Activated T-helper 1 cell treated with anti-CD3 and anti-CD28 coated beads, Interleukin-12 subunit alpha, Interleukin-12 subunit beta, Interleukin-2, Interleukin-4 antibody, amounts not matched to agents 30 ng/mL and 10 ng/mL and 1 ng/mL, durations not matched to agents 14 hours and 24 hours and 36 hours (primary cell): ENCODE results near the gene TSPAN9. TPM values are rescaled to one million over a fixed set of nuclear protein-coding genes. Genes with fewer than 3 reads are reported as not detected.

Experiments
- DNase-seq: peaks from one replicate; pipeline ENCODE4 v3.0.0; 2021; ENCODE audit warnings: low spot score
- H3K27ac Mint-ChIP-seq: one replicate; pipeline ENCODE4 v1.8.0; 2021; ENCODE audit warnings: mild to moderate bottlenecking, mixed read lengths
- H3K27me3 Mint-ChIP-seq: one replicate; pipeline ENCODE4 v1.8.0; 2022; ENCODE audit warnings: mild to moderate bottlenecking, moderate library complexity, mixed read lengths; ENCODE audit not compliant: insufficient read depth
- H3K36me3 Mint-ChIP-seq: one replicate; pipeline ENCODE4 v1.8.0; 2021; ENCODE audit warnings: low read depth, mixed read lengths
- H3K4me1 Mint-ChIP-seq: one replicate; pipeline ENCODE4 v1.8.0; 2021; ENCODE audit warnings: low read depth, mixed read lengths
- H3K4me3 Mint-ChIP-seq: one replicate; pipeline ENCODE4 v1.8.0; 2021; ENCODE audit warnings: mild to moderate bottlenecking, moderate library complexity, mixed read lengths
- H3K9me3 Mint-ChIP-seq: one replicate; pipeline ENCODE4 v1.8.0; 2021; ENCODE audit warnings: mixed read lengths
- intact Hi-C: fragments of 100-400 bp; cut with micrococcal nuclease; formaldehyde crosslinking; loops from one replicate; pipeline ENCODE4 v1.15.1; 2024
- total RNA-seq: library from RNA; stranded (reverse); gene quantifications from 2 replicates; pipeline ENCODE4 v1.2.3, GENCODE V29; 2022

TSPAN9 gene
- total RNA-seq, 1 donor from 2014 or later, result 0.44 TPM

DNA sequence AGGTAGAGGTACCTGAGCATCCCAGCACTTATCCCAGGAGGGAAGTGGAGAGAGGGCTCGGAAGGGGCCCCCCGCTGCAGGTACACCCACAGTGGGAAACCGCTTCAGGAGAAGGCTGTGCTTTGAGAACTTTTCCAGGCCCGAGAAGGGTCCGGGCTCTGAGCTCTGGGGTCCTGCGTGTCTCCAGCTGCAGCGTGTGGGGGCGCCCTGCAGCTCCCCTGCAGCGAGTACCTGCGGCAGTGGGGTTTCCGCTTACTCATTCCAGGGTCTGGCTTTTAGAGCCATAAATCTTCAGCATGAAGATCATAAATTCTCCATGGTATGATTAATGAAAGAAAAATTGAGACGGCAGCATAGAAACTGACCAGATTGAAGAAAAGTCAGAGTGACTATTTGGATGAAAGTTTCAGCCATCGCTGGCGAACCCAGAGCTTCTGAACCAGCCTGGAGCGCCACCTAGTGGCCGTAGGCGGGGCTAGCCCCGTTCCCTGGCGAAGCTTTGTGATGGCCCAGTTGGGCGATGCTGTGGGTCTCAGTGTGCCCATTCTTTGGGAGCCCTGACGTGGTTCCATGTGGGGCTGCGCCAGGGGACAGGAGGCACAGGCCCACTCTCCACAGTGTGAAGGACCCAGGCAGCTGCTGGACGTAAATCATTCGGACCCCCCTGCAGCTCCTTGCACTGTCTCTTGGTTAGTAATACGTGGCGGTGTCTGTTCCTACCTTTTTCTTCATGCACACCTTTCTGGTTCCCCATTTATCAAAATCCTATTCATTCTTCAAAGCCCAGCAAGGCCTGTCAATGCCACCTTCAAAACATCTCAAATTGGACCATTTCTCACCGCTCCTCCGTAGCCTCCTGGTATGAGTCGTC is 198.2 kb downstream of the TSPAN9 start:
- Mint-ChIP-seq H3K36me3 (no peaks in the 10 kb centered on the region), H3K4me1 (no peaks in the 10 kb centered on the region), H3K27ac (no peak overlapping the region), H3K4me3 (no peak overlapping the region), H3K27me3 (peaks cover 12% of the 10 kb centered on the region), H3K9me3 (no peaks in the 10 kb centered on the region)
- peak; percentile 51 for DNase-seq
- intact Hi-C loops, result loop anchor here (1.0 kb wide), 1 partner anchor 202 kb away; no protein-coding TSS in a partner anchor

DNA sequence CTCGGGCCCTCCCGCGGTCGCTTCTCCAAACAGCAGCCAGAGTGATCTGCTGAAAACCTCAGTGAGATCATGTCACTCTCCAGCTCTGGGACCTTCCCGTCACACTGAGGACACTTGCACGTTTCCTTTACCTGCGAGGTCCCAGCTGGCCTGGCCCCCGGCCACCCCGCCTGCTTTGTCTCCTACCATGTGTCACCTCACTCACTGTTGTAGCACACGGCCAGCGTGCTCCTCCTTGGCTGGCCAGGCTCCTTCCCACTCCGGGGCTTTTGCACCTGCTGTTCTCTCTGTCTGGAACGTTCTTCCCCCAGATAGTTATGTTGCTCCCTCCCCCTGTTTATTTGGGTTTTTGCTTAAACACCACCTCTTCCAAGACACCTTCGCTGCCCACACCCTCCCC is 199.0 kb downstream of the TSPAN9 start:
- no peaks in the 10 kb centered on the region for H3K4me1 Mint-ChIP-seq
- H3K27ac Mint-ChIP-seq, result no peak overlapping the region
- H3K9me3 Mint-ChIP-seq, result no peaks in the 10 kb centered on the region
- no peaks in the 10 kb centered on the region for H3K36me3 Mint-ChIP-seq
- DNase-seq, result no peak
- no peak overlapping the region for H3K4me3 Mint-ChIP-seq
- peaks cover 12% of the 10 kb centered on the region for H3K27me3 Mint-ChIP-seq
- intact Hi-C loops, result no loop called here

DNA sequence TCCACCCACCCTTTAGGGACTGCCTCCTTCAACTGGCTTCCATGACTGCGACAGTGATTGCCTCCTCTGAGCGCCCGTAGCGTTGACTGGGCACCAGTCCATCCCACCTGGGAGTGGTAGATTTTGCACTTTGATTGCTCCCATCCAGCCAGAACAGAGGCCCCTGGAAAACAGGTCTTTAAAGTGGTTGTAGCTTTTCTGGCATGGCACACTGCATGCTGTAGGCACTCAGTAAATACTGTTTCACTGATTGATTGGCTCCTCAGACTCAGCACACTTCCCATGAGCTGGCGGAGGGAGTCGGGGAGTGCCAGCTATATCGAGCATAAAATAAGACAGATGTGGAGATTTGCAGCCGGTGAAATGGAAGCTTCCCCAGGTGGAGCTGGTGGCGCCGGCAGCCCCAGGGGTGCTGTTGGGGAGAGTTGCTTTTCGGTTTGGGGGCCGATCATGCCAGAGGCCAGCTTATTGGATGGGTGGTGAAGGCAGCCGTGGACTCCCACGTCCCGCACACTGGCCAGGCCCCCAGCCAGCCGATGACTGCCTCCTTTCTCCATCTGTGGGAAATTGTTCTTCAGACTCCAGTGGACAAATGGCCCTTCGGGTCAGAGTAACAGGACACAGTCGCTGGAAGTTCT is 200.2 kb downstream of the TSPAN9 start:
- Mint-ChIP-seq H3K4me1 (no peaks in the 10 kb centered on the region), H3K27me3 (peaks cover 12% of the 10 kb centered on the region), H3K27ac (no peak overlapping the region), H3K9me3 (no peaks in the 10 kb centered on the region), H3K36me3 (no peaks in the 10 kb centered on the region), H3K4me3 (no peak overlapping the region)
- intact Hi-C loops, result no loop called here
- no peak for DNase-seq

DNA sequence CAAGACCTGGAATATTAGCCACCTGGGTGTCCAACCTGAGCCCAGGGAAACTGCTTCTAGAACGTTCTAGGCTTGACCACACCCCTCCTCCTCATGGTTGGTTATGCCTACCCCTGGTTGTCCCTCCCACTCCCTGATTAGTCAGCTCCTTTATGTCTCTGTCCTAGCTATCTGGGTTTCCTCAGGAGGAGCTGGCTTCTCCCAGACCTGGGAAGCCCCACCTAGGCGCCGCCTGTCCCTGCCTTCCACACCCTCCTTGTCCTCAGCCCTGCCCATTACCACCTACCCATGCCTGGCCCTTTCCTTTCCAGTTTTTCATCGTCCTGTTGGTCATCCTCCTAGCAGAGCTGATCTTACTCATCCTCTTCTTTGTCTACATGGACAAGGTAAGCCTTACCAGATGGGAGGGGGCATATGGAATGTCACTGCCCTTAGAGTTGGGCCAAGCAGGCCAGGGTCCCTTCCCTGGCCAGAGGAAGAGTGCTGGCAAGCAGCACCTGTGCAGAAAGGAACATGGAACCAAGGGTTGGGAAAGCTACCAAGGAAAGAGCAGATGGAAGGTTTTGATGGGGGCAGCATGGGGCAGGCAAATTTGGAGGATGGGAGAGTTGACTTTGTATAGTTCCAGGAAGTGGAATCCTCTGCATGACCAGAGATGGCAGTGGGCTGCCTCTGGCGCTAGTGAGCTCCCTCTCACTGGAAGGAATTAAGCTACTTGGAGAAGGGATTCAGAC is 201.7 kb downstream of the TSPAN9 start:
- Mint-ChIP-seq H3K4me3 (no peak overlapping the region), H3K9me3 (no peaks in the 10 kb centered on the region), H3K36me3 (no peaks in the 10 kb centered on the region), H3K4me1 (no peaks in the 10 kb centered on the region), H3K27me3 (peaks cover 12% of the 10 kb centered on the region), H3K27ac (no peak overlapping the region)
- DNase-seq, result no peak
- intact Hi-C loops, result no loop called here

DNA sequence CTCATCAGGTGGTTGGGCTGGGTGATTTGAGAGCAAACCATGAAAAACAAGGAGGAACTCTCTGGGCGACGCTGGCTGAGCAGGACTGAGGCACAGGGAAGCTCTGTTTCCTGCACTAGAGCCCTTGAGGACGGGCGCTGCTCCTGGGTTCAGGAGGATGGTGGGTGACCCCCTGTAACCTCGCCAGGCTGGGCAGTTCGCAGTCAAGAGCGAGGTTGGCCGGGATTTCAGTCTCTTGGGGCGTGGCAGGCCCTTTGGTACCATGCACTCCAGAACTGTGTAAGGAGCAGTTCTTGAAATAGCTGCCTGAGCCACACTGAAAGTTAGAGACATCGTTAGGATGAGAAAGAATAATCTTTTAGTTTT is 202.2 kb downstream of the TSPAN9 start:
- H3K27ac Mint-ChIP-seq, result no peak overlapping the region
- H3K4me3 Mint-ChIP-seq, result no peak overlapping the region
- no peak for DNase-seq
- H3K36me3 Mint-ChIP-seq, result no peaks in the 10 kb centered on the region
- peaks cover 12% of the 10 kb centered on the region for H3K27me3 Mint-ChIP-seq
- no peaks in the 10 kb centered on the region for H3K4me1 Mint-ChIP-seq
- H3K9me3 Mint-ChIP-seq, result no peaks in the 10 kb centered on the region
- intact Hi-C loops, result no loop called here

DNA sequence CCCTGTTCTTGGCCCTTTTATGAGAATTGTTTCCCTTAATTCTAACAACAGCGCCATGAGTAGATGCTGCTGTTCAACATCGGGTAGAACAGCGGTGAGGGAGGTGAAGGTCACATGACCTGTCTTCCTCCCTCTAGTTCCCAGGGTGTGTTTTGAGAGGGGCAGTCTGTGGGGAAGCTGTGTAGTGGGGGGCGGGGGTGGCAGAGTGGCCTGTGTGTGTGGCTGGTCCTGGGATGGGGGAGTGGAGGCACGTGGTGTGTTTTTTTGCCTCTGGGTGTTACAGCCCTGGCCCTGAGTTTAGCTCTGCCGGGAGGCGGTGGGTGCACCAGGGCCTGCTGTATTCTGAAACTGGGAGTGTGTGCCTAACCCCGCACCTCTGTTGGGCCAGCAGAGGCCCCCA is 202.7 kb downstream of the TSPAN9 start:
- Mint-ChIP-seq H3K27me3 (peaks cover 12% of the 10 kb centered on the region), H3K4me1 (no peaks in the 10 kb centered on the region), H3K9me3 (no peaks in the 10 kb centered on the region), H3K27ac (no peak overlapping the region), H3K4me3 (no peak overlapping the region), H3K36me3 (no peaks in the 10 kb centered on the region)
- DNase-seq, result no peak
- intact Hi-C loops, result no loop called here

DNA sequence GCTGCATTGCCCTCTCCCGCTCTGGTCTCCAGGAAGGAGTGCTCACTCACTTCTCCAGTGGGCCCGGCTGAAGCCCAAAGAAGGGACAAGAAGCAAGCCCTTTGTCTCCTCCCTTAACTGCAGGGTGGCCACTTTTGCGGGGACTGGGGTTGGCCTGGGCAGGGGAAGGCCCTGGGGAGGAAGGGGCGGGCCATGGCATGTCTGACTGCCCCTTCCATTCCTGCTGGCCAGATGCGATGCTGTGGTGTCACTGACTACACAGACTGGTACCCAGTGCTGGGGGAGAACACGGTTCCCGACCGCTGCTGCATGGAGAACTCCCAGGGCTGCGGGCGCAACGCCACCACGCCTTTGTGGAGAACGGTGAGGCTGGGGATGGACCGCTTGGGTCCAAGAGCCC is 203.8 kb downstream of the TSPAN9 start:
- Mint-ChIP-seq H3K9me3 (no peaks in the 10 kb centered on the region), H3K4me3 (no peak overlapping the region), H3K27ac (no peak overlapping the region), H3K36me3 (no peaks in the 10 kb centered on the region), H3K27me3 (peaks cover 12% of the 10 kb centered on the region), H3K4me1 (no peaks in the 10 kb centered on the region)
- DNase-seq, result no peak
- intact Hi-C loops, result no loop called here

DNA sequence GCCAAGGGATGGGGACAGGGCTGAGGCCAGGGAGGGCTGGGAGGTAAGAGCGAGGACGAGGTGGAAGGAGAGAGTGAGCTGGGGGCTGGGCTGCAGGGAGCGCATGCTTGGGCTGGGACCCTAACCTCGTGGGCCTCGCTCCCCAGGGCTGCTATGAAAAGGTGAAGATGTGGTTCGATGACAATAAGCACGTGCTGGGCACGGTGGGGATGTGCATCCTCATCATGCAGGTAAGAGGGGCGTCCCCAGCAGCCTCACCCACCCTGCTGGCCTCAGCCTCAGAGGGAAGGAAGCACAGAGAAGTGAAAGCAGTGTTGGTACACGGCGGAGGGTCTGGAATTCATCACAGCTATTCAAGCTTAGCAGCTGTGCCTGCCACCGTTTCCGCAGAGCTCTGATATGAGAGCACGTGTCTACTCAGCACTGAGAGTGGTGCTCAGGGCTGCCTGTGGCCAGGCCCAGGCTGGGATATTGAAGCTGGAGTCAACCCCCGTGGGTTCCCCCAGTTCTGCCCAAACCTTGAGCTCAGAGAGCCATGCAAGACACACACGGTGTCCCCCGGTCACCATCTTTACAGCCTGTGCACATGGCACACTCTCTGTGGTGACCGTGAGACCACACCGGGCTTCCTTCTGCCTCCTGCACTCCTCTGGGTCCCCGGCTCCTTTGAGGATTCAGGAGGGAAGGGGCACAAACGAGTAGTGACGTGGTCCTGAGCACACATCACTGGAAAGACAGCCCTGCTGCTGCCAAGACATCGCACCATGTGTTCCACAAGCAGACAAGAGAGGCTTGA is 204.6 kb downstream of the TSPAN9 start:
- Mint-ChIP-seq H3K4me1 (no peaks in the 10 kb centered on the region), H3K9me3 (no peaks in the 10 kb centered on the region), H3K27ac (no peak overlapping the region), H3K4me3 (no peak overlapping the region), H3K27me3 (peaks cover 6% of the 10 kb centered on the region), H3K36me3 (no peaks in the 10 kb centered on the region)
- intact Hi-C loops, result no loop called here
- no peak for DNase-seq

DNA sequence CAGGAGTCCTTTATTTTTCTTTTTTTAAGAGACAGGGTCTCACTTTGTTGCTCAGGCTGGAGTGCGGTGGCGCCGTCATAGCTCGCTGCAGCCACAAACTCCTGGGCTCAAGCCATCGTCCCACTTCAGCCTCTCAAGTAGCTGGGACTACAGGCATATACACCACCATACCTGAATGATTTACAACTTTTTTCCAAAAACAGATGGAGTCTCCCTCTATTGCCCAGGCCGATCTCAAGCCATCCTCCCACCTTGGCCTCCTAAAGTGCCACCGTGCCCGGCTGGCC is 205.1 kb downstream of the TSPAN9 start:
- Mint-ChIP-seq H3K27ac (no peak overlapping the region), H3K4me1 (no peaks in the 10 kb centered on the region), H3K36me3 (no peaks in the 10 kb centered on the region), H3K27me3 (peaks cover 6% of the 10 kb centered on the region), H3K9me3 (no peaks in the 10 kb centered on the region), H3K4me3 (no peak overlapping the region)
- DNase-seq, result no peak
- intact Hi-C loops, result no loop called here

DNA sequence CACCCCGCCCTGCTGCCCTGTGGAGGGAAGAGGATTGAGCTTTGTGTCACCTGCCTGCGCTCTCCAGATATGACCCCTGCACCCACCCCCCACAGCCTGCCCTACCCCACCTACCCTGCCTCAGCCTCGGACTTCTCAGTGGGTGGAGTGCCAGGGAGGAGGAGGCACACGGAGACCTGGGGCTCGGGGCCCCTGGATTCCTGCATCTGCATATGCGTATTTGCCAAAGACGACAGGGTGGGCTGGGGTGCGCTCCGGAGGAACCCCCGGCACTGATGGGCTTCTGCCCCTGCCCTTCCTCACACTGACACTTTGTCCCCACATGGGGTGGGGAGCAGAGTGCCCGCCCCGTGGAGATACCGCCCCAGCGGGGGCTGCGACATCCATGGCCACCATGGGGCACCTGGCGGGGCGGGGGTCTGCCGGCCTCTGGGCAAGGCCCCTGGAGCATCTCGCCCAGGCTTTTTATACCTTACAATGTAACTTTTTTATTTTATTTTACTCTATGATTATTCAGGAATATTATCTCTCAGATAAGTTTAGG is 206.0 kb downstream of the TSPAN9 start:
- Mint-ChIP-seq H3K27me3 (peaks cover 6% of the 10 kb centered on the region), H3K9me3 (no peaks in the 10 kb centered on the region), H3K4me1 (no peaks in the 10 kb centered on the region), H3K36me3 (no peaks in the 10 kb centered on the region), H3K4me3 (no peak overlapping the region), H3K27ac (no peak overlapping the region)
- intact Hi-C loops, result no loop called here
- no peak for DNase-seq

DNA sequence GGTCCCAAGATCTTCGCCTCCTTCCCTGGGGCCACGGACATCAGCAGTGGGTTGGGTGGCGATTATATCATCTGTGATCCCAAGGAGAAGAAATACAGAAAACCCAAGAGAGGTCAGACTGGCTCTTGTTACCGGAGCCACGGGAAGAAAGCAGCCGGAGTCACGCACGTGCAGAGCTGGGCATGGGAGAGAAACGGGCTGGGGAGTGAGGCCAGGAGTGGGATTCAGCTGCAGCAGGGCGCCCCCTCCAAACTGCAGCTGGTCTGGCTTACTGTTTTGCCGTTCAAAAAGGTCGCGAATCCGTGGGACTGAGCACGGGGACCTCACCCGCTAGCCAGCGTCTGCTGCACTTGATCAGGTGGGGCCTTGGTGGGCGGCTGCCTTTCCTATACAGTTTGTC is 207.2 kb downstream of the TSPAN9 start:
- Mint-ChIP-seq H3K4me3 (no peak overlapping the region), H3K27me3 (no peaks in the 10 kb centered on the region)
- no peak for DNase-seq

DNA sequence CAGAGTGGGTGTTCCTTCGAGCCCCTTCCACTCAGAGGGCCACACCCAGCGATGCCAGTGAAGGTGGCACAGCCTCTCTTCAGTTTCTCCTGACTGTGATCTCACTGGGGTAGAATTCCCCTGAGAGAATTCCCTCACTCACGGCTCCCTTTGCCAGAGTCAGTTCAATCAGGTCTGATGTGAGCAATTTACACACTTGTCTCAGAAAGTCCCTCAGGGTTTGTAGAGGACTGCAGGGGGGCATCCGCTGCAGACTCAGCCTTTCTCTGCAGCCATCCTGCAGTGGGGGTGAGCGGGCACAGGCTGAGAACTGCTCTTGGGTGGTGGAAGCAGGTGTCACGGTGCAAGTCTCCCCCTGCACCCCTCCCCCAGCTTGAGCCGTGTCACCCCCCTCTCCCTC is 208.4 kb downstream of the TSPAN9 start:
- no peak overlapping the region for H3K27ac Mint-ChIP-seq
- no peaks in the 10 kb centered on the region for H3K36me3 Mint-ChIP-seq
- no peaks in the 10 kb centered on the region for H3K4me1 Mint-ChIP-seq
- no peak for DNase-seq
- H3K4me3 Mint-ChIP-seq, result no peak overlapping the region
- intact Hi-C loops, result no loop called here
- no peaks in the 10 kb centered on the region for H3K27me3 Mint-ChIP-seq
- no peaks in the 10 kb centered on the region for H3K9me3 Mint-ChIP-seq

More for the DNA sequence above, 207.2 kb downstream of the TSPAN9 start:
- H3K36me3 Mint-ChIP-seq, result no peaks in the 10 kb centered on the region
- intact Hi-C loops, result no loop called here
- H3K4me1 Mint-ChIP-seq, result no peaks in the 10 kb centered on the region
- no peak overlapping the region for H3K27ac Mint-ChIP-seq
- H3K9me3 Mint-ChIP-seq, result no peaks in the 10 kb centered on the region
